DMS53 (cell line): Measurements from ENCODE around the gene GPR62.

Experiments
- DNase-seq: peaks from one replicate; lab custom pipeline; 2025; lab: John Stamatoyannopoulos, UW

The GPR62 gene

GRCh38 chr3:51955893-51956770 is 951 bp downstream of the GPR62 start:
- peak; percentile 69 for DNase-seq

GRCh38 chr3:51957520-51958205 is 2.5 kb downstream of the GPR62 start:
- DNase-seq, result no peak

- DNase-seq, result no peak
Observed at GRCh38 chr3:51958603-51959521, 3.7 kb downstream of the GPR62 start.

- DNase-seq, result no peak
Observed at GRCh38 chr3:51959651-51960050, 4.5 kb downstream of the GPR62 start.

DNA sequence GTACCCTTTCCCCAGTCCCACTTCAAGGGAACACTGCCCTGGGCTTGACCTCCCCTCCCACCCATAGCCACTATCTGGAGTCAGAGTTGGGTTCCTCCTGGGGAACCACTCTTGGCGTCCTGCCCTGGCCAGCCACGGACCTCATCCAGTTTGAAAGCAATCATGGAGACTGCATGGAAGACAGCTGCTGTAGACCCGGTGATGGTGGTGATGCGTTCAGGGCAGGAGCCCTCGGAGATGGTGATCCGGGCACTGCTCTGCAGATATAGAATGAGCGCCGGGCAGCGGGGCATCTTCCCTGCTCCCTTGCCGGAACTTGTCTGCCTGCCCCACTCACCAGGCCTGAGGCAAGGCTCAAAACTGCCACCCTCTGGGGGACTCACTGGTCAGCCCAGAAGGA is 5.2 kb downstream of the GPR62 start:
- DNase-seq, result no peak

DNA sequence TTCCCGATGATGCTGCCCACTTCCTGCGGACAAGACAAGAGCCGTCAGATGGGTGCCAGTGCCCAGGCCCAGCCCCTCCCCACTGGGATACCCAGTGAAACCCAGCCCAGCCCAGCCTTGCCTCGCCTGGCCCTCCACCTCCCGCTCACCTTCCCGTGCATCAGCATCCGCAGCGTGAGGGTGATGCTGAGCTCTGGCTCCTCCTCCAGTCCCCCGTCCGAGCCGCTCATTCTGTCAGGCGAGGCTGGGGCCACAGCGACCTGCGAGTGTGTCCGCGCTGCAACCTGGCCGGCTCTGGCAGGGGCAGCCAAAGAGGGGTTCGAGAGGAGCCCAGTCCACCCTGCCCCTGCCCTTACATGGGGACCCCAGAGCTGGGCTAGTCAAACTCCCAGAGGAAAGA is 5.8 kb downstream of the GPR62 start:
- no peak for DNase-seq

GRCh38 chr3:51961602-51962569 is 6.7 kb downstream of the GPR62 start:
- DNase-seq, result no peak

DNA sequence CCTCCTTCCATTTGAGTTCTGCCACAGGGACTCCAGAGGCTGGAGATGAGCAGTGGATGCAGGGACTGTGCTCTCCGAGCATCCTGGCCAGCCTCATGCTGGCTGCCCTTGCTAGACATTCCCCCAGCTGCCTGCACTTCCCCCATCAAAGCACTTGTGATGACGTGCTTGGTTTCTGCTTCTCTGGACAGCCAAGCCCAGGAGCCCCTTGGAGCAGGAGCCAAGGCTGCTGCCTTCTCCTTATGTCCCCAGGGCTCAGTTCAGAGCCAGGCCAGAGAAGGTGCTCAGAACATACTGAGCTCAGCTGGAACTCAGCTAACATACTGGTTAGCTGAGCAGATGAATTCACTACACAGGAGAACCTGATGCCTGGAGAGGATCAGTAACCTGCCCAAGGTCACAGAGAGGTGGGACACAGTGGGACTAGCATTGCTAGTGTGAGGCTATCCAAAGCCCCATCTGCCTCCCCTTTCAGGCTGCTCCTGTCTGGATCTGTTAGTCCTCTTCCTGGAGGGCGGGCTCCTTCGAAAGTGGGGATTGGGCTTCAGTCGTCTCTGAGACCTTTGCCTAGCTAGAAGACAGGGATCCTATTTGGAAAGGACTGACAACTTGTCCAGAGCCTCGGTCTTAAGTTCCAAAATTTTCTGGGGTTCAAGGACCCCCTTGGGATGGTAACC is 7.8 kb downstream of the GPR62 start:
- DNase-seq, result no peak

- DNase-seq, result no peak
Observed at GRCh38 chr3:51963951-51964451, 8.8 kb downstream of the GPR62 start.

DNA sequence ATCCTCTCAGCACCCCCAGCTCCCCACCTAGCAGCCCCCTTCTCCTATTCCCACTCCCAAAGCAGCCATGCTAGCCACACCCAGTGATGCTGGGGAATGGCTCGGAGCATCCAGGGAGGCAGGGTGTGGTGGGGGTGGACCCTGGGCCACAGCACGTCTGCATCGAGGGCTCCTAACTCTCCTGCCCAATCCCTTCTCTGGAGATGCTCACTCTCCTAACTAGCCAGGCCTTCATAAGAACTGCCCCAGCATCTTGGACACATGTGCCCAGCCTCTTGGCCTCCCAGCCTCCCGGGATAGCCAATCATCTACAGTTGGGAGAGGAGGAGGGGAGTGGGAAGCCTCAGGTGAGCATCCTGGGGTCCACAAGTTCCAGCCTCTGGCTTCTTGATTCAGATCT is 9.3 kb downstream of the GPR62 start:
- no peak for DNase-seq

- DNase-seq, result no peak
Observed at GRCh38 chr3:51966016-51966415, 10.8 kb downstream of the GPR62 start.

- DNase-seq, result no peak
Observed at GRCh38 chr3:51966486-51966885, 11.3 kb downstream of the GPR62 start.

- peak; percentile 48 for DNase-seq
Observed at GRCh38 chr3:51966922-51967383, 11.8 kb downstream of the GPR62 start.

- peak; percentile 63 for DNase-seq
Observed at GRCh38 chr3:51967384-51968169, 12.4 kb downstream of the GPR62 start, which contains the start of gene PCBP4. PCBP4 (minus strand) TSS chr3:51967454; CDS start chr3:51961240, 6,214 bp downstream.

- peak; percentile 25 for DNase-seq
Observed at GRCh38 chr3:51968170-51968775, 13.1 kb downstream of the GPR62 start.

- DNase-seq, result peak; percentile 17
Observed at GRCh38 chr3:51968883-51969678, 13.9 kb downstream of the GPR62 start.

GRCh38 chr3:51969841-51970240 is 14.7 kb downstream of the GPR62 start:
- DNase-seq, result no peak
